ENCODE measurements around the gene SH3RF3. TPM values are rescaled to one million over a fixed set of nuclear protein-coding genes. Genes with fewer than 3 reads are reported as not detected.

SH3RF3 gene
- total and polyA plus RNA-seq, 2 of the 13 experiments (the other 11 are each of a cell fraction or from before 2014, with no cell fraction given): 0.04 TPM; not detected in 1

GRCh38 chr2:109117780-109118179, 11.2 kb upstream of the SH3RF3 start:
- ChIA-PET CTCF (ENCODE audit: low intra/inter-chr PET ratio, low total read pairs) (no interaction called here), POLR2A (no interaction called here)
- H3K27ac ChIP-seq (ENCODE audit: extremely low read length, insufficient read depth, low read length): no peak overlapping the region
- no peaks in the 10 kb centered on the region; a peak in 1 of 5 replicates for H3K27me3 ChIP-seq (ENCODE audit: control insufficient read depth in 1 of 2, insufficient read depth in 2 of 2, low read length in 2 of 2)
- WGBS (ENCODE audit: low lambda C conversion rate): 58% methylated on average over 4 of the region's 4 CpGs
- in situ Hi-C loops (cut with HindIII; ENCODE audit: extremely low pct_ligation_motif_present, low pct_unique_long_range_greater_than_20kb) (no loop called here), intact Hi-C loops (cut with micrococcal nuclease; ENCODE audit: unreplicated experiment) (no loop called here)
- no peaks in the 10 kb centered on the region for H3K36me3 ChIP-seq (replicated peaks in 1 of 2; ENCODE audit: control insufficient read depth in 1 of 2, insufficient read depth in 2 of 2, low read length in 2 of 2)
- no peak overlapping the region for H3K4me2 ChIP-seq (ENCODE audit: low read depth, low read length)
- H3K9ac ChIP-seq (ENCODE audit: insufficient read depth, low read depth, low read length): no peak overlapping the region
- H3K4me3 ChIP-seq (replicated peaks in 1 of 3; ENCODE audit: insufficient read depth in 1 of 3, low read depth in 2 of 3, low read length in 3 of 3): no peak overlapping the region
- TF ChIP-seq SNAI1 (CRISPR knock-in tag; IDR thresholded peaks at IDR 0.05; ENCODE audit: borderline replicate concordance) (no peak), CEBPB (IDR thresholded peaks at IDR 0.05; ENCODE audit: borderline replicate concordance, low read depth, low read length) (peak; percentile 36; the same call in 1 of the 2 replicates)
- no peaks in the 10 kb centered on the region for H3K79me2 ChIP-seq (ENCODE audit: insufficient read depth, low read length)
- H2AFZ ChIP-seq (ENCODE audit: low read length): no peak overlapping the region
- no peak for ATAC-seq
- no peak for DNase-seq (ENCODE audit: low spot score)
- no peaks in the 10 kb centered on the region for H4K20me1 ChIP-seq (ENCODE audit: insufficient read depth, low read length)
- no peak for FAIRE-seq
- no TSS peak for BruUV-seq (replicated peaks)
- H3K9me3 ChIP-seq (ENCODE audit: low read length): no peaks in the 10 kb centered on the region
- H3K4me1 ChIP-seq (ENCODE audit: insufficient read depth, low read length): no peaks in the 10 kb centered on the region

DNA sequence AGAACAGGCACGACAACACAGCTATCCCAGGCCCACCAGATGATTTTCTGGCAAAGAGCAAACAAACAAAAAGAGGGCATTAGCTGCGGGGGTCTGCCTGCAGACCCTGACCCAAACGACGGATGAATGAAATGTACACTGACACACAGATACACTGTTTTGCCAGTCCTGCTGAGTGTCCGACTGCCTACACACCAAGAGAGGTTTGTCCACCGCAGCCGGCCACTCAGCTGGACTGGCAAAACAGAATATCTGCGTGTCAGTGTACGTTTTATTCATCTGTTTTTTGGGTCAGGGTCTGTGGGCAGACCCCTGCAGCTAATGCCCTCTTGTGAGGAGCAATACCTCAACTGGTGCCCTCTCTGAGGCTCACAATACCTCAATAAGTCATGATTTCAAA, 10.7 kb upstream of the SH3RF3 start:
- H3K36me3 ChIP-seq (replicated peaks in 1 of 2; ENCODE audit: control insufficient read depth in 1 of 2, insufficient read depth in 2 of 2, low read length in 2 of 2): no peaks in the 10 kb centered on the region
- no peaks in the 10 kb centered on the region; a peak in 1 of 5 replicates for H3K27me3 ChIP-seq (ENCODE audit: control insufficient read depth in 1 of 2, insufficient read depth in 2 of 2, low read length in 2 of 2)
- H3K9ac ChIP-seq (ENCODE audit: insufficient read depth, low read depth, low read length): no peak overlapping the region
- DNase-seq (ENCODE audit: low spot score): no peak
- BruUV-seq (replicated peaks): no TSS peak
- H3K9me3 ChIP-seq (ENCODE audit: low read length): no peaks in the 10 kb centered on the region
- no peak overlapping the region for H3K4me2 ChIP-seq (ENCODE audit: low read depth, low read length)
- no peaks in the 10 kb centered on the region for H3K79me2 ChIP-seq (ENCODE audit: insufficient read depth, low read length)
- intact Hi-C loops (cut with micrococcal nuclease; ENCODE audit: unreplicated experiment) (no loop called here), in situ Hi-C loops (cut with HindIII; ENCODE audit: extremely low pct_ligation_motif_present, low pct_unique_long_range_greater_than_20kb) (no loop called here)
- no peak for FAIRE-seq
- ATAC-seq: no peak
- H3K4me1 ChIP-seq (ENCODE audit: insufficient read depth, low read length): no peaks in the 10 kb centered on the region
- no peak overlapping the region for H3K4me3 ChIP-seq (replicated peaks in 1 of 3; ENCODE audit: insufficient read depth in 1 of 3, low read depth in 2 of 3, low read length in 3 of 3)
- no peak overlapping the region for H3K27ac ChIP-seq (ENCODE audit: extremely low read length, insufficient read depth, low read length)
- WGBS (ENCODE audit: low lambda C conversion rate): 63% methylated on average over 9 of the region's 9 CpGs
- CTCF ChIA-PET (ENCODE audit: low intra/inter-chr PET ratio, low total read pairs): no interaction called here
- no peak overlapping the region for H2AFZ ChIP-seq (ENCODE audit: low read length)
- no peaks in the 10 kb centered on the region for H4K20me1 ChIP-seq (ENCODE audit: insufficient read depth, low read length)
- POLR2A ChIA-PET: no interaction called here
- TF ChIP-seq ZNF740 (CRISPR knock-in tag; IDR thresholded peaks at IDR 0.05): no peak
- TF ChIP-seq MBD4 (IDR thresholded peaks at IDR 0.05; ENCODE audit: borderline replicate concordance, low read length): no peak
- no peak for TF ChIP-seq KAT8 (CRISPR knock-in tag; IDR thresholded peaks at IDR 0.05)
- no peak for TF ChIP-seq ZNF337 (CRISPR knock-in tag; IDR thresholded peaks at IDR 0.05; ENCODE audit: borderline replicate concordance, low read depth)
- no peak for TF ChIP-seq ZNF282 (IDR thresholded peaks at IDR 0.05; ENCODE audit: partially characterized antibody)
- TF ChIP-seq ZNF180 (CRISPR knock-in tag; IDR thresholded peaks at IDR 0.05; ENCODE audit: borderline replicate concordance, low read depth): no peak
- no peak for TF ChIP-seq HDAC6 (IDR thresholded peaks at IDR 0.05; ENCODE audit: low read depth, low read length)
- no peak for TF ChIP-seq ZKSCAN8 (CRISPR knock-in tag; IDR thresholded peaks at IDR 0.05; ENCODE audit: borderline replicate concordance)
- TF ChIP-seq SMAD1 (CRISPR knock-in tag; IDR thresholded peaks at IDR 0.05; ENCODE audit: borderline replicate concordance, low read depth): no peak
- TF ChIP-seq STAG1 (CRISPR knock-in tag; IDR thresholded peaks at IDR 0.05): no peak
- TF ChIP-seq ZBTB42 (CRISPR knock-in tag; IDR thresholded peaks at IDR 0.05): no peak
- no peak for TF ChIP-seq PHF21A (CRISPR knock-in tag; IDR thresholded peaks at IDR 0.05)
- TF ChIP-seq, protein P1, sequence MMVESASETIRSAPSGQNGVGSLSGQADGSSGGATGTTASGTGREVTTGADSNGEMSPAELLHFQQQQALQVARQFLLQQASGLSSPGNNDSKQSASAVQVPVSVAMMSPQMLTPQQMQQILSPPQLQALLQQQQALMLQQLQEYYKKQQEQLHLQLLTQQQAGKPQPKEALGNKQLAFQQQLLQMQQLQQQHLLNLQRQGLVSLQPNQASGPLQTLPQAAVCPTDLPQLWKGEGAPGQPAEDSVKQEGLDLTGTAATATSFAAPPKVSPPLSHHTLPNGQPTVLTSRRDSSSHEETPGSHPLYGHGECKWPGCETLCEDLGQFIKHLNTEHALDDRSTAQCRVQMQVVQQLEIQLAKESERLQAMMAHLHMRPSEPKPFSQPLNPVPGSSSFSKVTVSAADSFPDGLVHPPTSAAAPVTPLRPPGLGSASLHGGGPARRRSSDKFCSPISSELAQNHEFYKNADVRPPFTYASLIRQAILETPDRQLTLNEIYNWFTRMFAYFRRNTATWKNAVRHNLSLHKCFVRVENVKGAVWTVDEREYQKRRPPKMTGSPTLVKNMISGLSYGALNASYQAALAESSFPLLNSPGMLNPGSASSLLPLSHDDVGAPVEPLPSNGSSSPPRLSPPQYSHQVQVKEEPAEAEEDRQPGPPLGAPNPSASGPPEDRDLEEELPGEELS (CRISPR knock-in tag; IDR thresholded peaks at IDR 0.05): no peak
- no peak for TF ChIP-seq ZNF605 (CRISPR knock-in tag; IDR thresholded peaks at IDR 0.05)
